ENCODE data around the gene CRACR2B.

Gene CRACR2B

DNA sequence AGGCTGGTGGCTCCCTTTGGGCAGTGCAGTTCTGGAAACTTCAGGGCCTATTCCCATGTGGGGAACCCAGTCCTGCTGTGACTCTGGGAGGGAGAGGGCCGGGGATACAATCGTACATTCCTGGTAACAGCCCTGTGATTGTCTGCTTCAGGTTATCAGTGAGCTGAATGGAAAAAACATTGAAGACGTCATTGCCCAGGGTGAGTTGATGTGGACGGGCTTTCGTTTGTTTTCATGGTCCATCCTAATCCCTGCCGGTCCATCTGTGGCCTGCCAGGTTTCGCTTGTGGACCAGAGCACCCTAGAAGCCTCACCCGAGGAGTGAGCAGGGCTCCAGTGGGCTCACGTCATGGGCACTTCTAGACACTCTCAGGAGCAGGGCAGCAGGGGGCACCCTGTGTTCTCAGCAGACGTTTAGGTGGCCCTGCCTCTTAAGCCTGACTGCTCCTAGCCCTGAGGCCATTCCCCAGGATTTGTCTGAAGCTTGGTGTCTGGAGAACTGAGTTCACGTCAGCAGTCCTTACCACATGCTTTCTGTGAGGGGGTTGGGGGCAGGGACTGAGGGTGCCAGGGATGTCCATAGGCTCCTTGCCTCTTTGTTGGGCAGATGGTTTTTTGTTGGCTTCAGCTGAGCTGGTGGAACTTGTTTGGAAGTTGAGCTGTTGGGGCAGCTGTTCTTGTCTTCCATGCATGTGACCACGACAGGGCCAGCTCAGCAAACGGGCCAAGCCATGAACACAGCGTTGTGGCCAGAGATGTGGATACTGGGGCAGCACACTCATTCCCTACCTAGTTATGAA lies 16.1 kb upstream of the CRACR2B start:
- DNase-seq = no peak

GRCh38 chr11:812390-812789 lies 15.3 kb upstream of the CRACR2B start:
- no peak for DNase-seq

DNA sequence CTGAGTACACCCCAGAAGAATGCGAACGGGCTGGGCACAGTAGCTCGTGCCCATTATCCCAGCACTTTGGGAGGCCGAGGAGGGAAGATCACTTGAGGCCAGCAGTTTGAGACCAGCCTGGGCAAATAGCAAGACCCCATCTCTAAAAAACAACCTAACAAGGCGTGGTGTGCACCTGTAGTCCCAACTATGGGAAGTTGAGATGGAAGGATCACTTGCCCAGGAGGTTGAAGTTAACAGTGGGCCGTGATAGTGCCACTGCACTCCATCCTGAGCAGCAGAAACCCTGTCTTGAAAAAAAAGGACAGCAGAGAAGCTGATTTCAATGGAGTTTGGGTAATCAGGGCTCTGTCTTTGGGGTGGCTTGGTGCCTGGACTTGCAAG lies 14.7 kb upstream of the CRACR2B start:
- DNase-seq = no peak

DNA sequence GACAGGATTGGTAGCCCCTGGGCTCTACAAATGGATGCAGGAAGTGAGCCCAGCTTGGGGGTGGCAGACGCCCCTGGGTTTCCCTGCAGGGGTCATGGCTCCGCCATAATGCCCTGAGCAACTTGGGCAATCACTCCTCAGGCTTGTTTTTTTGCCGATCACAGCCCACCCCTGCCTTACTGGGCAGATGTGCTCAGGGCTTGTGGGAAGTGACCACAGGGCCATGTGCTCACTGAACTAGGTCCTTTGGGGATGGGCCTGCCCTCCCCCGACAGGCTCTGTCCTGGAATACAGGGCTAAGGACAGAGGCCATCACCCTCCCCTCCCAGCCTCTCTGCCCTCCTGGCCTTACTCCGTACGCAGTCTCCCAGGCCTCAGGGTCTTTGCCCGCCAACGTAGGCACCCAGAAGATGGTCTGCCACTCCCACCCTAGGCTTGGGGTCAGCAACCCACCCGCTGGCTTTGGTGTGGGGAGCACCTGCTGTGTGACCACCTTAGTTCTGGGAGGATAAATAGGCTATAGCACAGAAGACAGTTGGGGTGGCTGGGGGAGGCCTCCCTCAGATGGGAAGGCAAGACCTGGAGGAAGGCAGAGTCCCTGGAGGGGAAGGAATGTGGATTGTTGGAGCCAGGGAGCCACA lies 14.1 kb upstream of the CRACR2B start:
- no peak for DNase-seq

GRCh38 chr11:815675-816432 lies 11.9 kb upstream of the CRACR2B start:
- no peak for DNase-seq

DNA sequence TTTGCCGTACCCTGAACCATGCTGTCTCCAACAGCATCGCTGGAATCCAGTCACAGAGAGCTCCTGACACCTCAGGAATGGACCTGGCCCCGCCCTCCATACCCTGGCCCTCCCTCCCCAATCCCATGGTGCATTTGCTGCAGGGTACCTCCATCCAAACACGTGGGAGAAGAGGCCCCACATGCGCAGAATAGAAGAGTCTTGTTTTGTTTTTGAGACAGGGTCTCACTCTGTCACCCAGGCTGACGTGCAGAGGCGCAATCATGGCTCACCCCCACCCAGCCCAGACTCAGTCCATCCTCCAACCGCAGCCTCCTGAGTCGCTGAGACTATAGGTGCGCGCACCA lies 11.3 kb upstream of the CRACR2B start:
- no peak for DNase-seq

DNA sequence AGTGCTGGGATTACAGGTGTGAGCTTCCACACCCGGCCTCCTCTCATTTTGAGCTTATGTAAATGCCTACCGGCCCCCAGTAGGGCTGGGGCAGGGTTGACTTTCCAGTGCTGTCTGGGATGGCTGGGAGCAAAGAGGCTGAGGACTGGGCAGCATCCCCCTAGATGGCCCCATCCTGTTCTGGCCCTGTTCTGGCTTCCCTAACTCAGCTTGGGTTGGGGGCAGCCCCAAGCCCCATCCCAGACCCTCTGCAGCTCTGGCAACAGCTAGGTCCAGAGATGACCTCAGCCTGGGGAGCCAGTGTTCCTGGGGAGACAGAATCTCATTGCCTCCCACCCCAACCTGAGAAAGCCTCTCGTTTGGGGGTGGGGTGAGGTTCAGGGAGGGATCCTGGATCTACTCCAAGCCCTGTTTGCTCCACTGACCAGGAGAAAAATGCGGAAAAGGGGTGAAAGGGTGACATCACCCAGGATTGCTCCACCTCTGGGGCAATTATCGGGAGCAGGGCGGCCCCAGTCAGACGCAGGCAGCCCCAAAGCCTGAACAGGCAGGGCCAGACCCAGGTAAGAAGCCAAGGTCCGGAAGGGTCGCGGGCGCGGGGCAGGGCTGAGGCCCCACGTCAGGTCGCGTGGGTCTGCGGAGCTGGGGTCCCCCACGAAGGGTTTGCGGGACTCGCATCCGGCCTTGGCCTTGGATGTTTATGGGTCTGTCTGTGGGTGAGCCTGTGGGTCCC lies 9.2 kb upstream of the CRACR2B start, which contains the start of gene PNPLA2:
TSS of gene PNPLA2 (plus strand) at position 519 of the 733 bp plus-strand sequence. CDS start 805 bp downstream, outside the sequence.
- DNase-seq = no peak

- peak; percentile 94 for DNase-seq
These were observed 8.4 kb upstream of the CRACR2B start for GRCh38 chr11:819129-819931.

DNA sequence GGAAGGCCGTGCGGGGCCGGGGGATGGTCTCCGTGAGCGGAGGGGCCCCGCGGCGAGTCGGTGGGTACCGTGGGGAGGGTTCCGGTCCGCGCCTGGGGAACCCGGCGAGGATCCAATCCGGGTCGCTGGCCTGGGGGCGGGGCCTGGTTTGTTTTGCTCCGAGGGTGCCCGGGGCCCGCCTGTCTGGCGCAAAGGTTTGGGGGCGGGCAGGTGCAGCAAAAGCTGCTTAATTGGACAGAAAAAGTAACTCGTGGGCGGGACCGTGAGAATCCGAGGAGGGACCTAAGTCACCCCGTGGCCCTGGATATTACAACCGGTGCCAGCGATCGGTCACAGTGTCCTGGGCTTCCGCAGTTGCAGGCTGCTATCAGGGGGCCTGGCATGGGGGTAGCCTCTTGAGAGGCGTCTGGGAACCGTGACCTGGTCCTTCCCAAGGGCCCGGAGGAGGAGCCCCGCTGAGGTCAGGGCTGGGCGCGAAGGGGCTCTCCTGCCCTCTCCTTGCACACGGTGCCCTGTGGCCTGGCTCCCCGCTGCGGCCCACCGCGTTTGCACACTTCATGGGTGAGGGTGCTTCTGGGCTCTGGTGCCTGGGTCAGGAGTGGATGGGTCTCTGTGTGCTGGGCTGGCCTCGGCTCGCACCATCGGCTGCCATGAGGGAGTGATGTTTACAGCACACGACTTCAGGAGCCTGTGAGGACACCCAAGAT lies 7.6 kb upstream of the CRACR2B start:
- peak; percentile 96 for DNase-seq

GRCh38 chr11:820655-821511 lies 6.8 kb upstream of the CRACR2B start:
- no peak for DNase-seq

- no peak for DNase-seq
These were observed 6.0 kb upstream of the CRACR2B start for GRCh38 chr11:821512-822371.

DNA sequence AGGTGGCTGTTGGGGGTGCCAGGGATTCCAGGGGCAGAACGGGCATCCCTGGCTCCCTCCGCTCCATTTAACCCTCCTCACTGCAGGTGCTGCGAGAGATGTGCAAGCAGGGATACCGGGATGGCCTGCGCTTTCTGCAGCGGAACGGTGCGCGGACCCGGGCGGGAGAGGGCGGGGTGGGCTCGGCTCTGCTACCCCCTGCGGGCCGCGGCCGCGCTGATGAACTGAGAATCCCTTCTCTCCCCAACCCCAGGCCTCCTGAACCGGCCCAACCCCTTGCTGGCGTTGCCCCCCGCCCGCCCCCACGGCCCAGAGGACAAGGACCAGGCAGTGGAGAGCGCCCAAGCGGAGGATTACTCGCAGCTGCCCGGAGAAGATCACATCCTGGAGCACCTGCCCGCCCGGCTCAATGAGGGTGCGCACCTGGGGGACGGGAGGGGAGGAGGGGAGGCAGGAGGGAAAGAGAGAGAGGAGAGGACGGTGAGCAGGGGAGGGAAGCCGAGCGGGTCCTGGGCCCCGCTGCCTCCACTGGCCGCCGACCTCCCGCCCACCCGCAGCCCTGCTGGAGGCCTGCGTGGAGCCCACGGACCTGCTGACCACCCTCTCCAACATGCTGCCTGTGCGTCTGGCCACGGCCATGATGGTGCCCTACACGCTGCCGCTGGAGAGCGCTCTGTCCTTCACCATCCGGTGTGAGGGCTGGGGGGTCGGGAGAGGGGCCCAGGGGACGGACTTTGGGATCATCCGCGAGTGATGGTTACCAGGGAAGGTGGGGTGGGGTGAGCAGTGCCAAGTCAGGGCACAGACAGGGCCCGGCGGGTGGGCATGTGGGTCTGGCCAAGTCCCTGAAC lies 4.1 kb upstream of the CRACR2B start:
- no peak for DNase-seq

GRCh38 chr11:824292-824880 lies 3.3 kb upstream of the CRACR2B start:
- DNase-seq = no peak

- no peak for DNase-seq
These were observed 2.8 kb upstream of the CRACR2B start for GRCh38 chr11:824942-825341.

DNA sequence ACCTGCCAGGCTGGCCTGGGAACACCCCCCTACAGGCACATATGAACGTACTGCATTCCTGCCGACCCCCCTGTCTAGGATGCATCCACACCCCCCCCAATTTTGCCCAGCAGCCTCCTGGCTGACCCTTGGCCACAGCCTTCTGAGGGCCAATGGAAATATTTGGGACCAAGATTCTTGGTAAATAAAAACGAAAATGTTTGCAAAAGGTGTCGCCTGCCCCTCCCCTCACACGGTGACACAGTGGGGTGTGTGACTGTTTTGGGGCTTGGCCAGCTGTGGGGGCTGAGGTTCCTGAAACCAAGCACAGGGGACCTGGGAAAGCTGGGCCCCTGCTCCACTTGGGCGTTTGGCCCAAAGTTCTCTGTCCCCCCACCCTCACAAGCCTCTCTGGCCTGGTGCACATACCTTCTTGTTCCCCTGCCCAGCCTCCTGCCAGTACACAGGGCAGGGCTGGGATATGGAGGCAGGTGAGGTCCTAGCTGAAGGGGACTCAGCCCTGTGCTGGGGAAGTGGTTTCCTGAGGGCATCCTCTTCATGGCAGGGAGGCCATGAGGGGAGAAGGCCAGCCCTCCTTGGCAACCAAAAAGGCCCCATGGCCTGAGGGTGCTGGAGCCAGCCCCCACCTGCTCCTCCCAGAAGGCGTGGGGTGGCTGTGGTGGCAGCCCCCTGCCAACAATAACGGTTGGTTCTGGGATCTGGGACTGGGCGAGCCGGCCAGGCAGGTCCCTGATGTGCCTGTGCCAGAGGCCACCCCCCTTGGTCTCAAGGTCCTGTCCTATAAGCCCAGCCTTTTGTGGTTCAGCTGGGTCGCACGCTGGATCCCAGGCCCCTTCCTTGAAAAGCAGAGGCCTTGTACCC lies 2.1 kb upstream of the CRACR2B start:
- no peak for DNase-seq

DNA sequence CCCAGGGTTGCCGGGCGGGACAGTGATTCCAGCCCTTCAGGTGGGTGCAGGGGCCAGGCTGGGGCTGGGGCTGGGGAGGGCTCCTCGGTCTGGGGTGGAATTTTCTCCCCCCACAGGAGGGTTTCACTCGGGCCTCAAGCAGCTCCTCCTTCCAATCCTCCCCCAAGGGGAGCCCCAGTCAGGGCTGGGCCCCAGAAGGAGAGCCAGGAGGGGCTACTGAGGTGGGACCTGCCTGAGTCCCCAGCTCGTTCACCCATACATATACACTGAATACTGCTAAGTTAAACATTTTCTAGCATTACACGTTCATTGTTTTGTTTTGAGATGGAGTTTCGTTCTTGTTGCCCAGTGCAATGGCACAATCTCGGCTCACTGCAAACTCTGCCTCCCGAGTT lies 1.5 kb upstream of the CRACR2B start:
- no peak for DNase-seq

DNA sequence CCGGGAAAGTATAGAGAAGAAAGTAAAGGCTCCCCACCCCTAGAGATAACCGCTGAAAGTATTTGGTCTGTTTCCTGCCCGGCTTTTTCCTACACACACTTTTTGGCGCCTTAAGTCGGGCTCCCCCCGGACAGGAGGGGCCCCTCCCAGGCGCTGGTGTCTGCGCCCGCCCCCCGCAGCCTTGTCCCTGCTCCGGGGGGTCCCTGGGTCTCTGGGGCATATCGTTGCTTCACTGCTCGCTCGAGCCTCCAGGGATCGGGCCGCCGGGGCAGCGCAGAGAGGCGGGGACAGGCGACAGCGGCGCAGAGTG lies 928 bp upstream of the CRACR2B start:
- no peak for DNase-seq
